CD4-positive, alpha-beta memory T cell (primary cell): Measurements from ENCODE around the gene CLCNKA. TPM values are rescaled to one million over a fixed set of nuclear protein-coding genes. Genes with fewer than 3 reads are reported as not detected.
"Not testable (repeated sequence)": the region's sequence is repeated elsewhere in the genome, so short reads cannot be mapped to it uniquely, and the experiment has no call there.

Source experiments
- CTCF ChIA-PET: fragments of 350-600 bp; sonication (Branson Sonifier 250); formaldehyde crosslinking; loops from one replicate; lab custom pipeline; 2021; ENCODE audit warnings: inconsistent platforms; ENCODE audit not compliant: partially characterized antibody; lab: Charles Lee
- POLR2A ChIA-PET: fragments of 350-600 bp; sonication (Branson Sonifier 250); formaldehyde crosslinking; loops from one replicate; lab custom pipeline; 2021; ENCODE audit not compliant: partially characterized antibody; lab: Charles Lee
- DNase-seq, 5 donors: peaks; one replicate each; pipeline versions ENCODE4 v3.0.0 to v3.0.0-alpha.2; 2020 to 2022; ENCODE audit warnings: mixed read lengths in 1 of 5
- H3K27ac ChIP-seq: one replicate; pipeline ENCODE4 v1.7.0; 2013; ENCODE audit warnings: low read depth, low read length
- H3K27me3 ChIP-seq: 2 replicates; pipeline ENCODE4 v1.7.0; 2013; ENCODE audit warnings: mild to moderate bottlenecking, low read length, moderate library complexity; ENCODE audit not compliant: insufficient read depth
- H3K36me3 ChIP-seq: 2 replicates; pipeline ENCODE4 v1.7.0; 2013; ENCODE audit warnings: mild to moderate bottlenecking, low read length, moderate library complexity; ENCODE audit not compliant: insufficient read depth
- H3K4me1 ChIP-seq: 2 replicates; pipeline ENCODE4 v1.7.0; 2013; ENCODE audit warnings: mild to moderate bottlenecking, low read length, moderate library complexity; ENCODE audit not compliant: insufficient read depth
- H3K4me3 ChIP-seq, 2 donors: one replicate each; pipeline ENCODE4 v1.7.0; 2013; ENCODE audit warnings: low read length in 2 of 2, mild to moderate bottlenecking in 1 of 2
- H3K9me3 ChIP-seq, 2 donors: one replicate each; pipeline ENCODE4 v1.7.0; 2013; ENCODE audit warnings: low read length in 2 of 2, control low read depth in 1 of 2; ENCODE audit not compliant: control insufficient read depth in 1 of 2
- H3K27ac Mint-ChIP-seq, 7 donors: one replicate each; pipeline ENCODE4 v1.8.0; 2020 to 2021; ENCODE audit warnings: mixed read lengths in 7 of 7, mild to moderate bottlenecking in 6 of 7, inconsistent platforms in 3 of 7, moderate library complexity in 3 of 7
- H3K27me3 Mint-ChIP-seq, 2 donors: one replicate each; pipeline ENCODE4 v1.8.0; 2020 to 2021; ENCODE audit warnings: mixed read lengths in 2 of 2
- H3K36me3 Mint-ChIP-seq, 2 donors: one replicate each; pipeline ENCODE4 v1.8.0; 2020 to 2021; ENCODE audit warnings: mixed read lengths in 2 of 2, inconsistent platforms in 1 of 2, mild to moderate bottlenecking in 1 of 2
- H3K4me1 Mint-ChIP-seq, 4 donors: one replicate each; pipeline ENCODE4 v1.8.0; 2020 to 2021; ENCODE audit warnings: mixed read lengths in 4 of 4, mild to moderate bottlenecking in 1 of 4
- H3K4me3 Mint-ChIP-seq, 8 donors: one replicate each; pipeline ENCODE4 v1.8.0; 2020 to 2021; ENCODE audit warnings: mixed read lengths in 8 of 8, mild to moderate bottlenecking in 7 of 8, moderate library complexity in 6 of 8, inconsistent platforms in 3 of 8
- H3K9me3 Mint-ChIP-seq, 8 donors: one replicate each; pipeline ENCODE4 v1.8.0; 2020 to 2021; ENCODE audit warnings: mixed read lengths in 8 of 8, mild to moderate bottlenecking in 5 of 8, inconsistent platforms in 3 of 8, moderate library complexity in 1 of 8
- intact Hi-C: fragments of 100-400 bp; cut with micrococcal nuclease; formaldehyde crosslinking; loops from one replicate; pipeline ENCODE4 v1.15.1; 2023
- polyA plus RNA-seq, 2 donors: library from polyadenylated mRNA; unstranded; fragments of 300-500 nt; fragmentation: Illumina TruSeq; gene quantifications; one replicate each; pipeline ENCODE4 v1.2.3, GENCODE V29; 2021
- total RNA-seq, 2 experiments: library from RNA; stranded (reverse); gene quantifications; one replicate each; pipeline ENCODE4 v1.2.3, GENCODE V29; 2021

CLCNKA gene
- total and polyA plus RNA-seq, 4 experiments from 2014 or later: not detected

GRCh38 chr1:16056521-16056912 lies 34.7 kb downstream of the CLCNKA start:
- H3K4me3 Mint-ChIP-seq, H3K27me3 ChIP-seq, H3K36me3 ChIP-seq, H3K27ac ChIP-seq, POLR2A ChIA-PET, H3K27me3 Mint-ChIP-seq, H3K27ac Mint-ChIP-seq, H3K4me3 ChIP-seq, H3K4me1 Mint-ChIP-seq, H3K9me3 Mint-ChIP-seq, H3K4me1 ChIP-seq, H3K9me3 ChIP-seq, DNase-seq, H3K36me3 Mint-ChIP-seq: not testable (repeated sequence)
- intact Hi-C loops: loop anchor here (1.0 to 5.0 kb wide), 3 partner anchors 47 to 459 kb away; no protein-coding TSS in a partner anchor
- CTCF ChIA-PET: interaction anchor here (0.6 to 2.7 kb wide), 12 partner anchors 19 to 389 kb away, joined by 3 to 16 read pairs (median 4); no protein-coding TSS in a partner anchor

- H3K4me1 ChIP-seq, POLR2A ChIA-PET, H3K27ac ChIP-seq, H3K4me1 Mint-ChIP-seq, H3K4me3 ChIP-seq, H3K27ac Mint-ChIP-seq, H3K27me3 ChIP-seq, H3K9me3 Mint-ChIP-seq, H3K27me3 Mint-ChIP-seq, H3K4me3 Mint-ChIP-seq, H3K36me3 ChIP-seq, H3K36me3 Mint-ChIP-seq, DNase-seq, H3K9me3 ChIP-seq: not testable (repeated sequence)
- CTCF ChIA-PET: interaction anchor here (0.9 to 2.4 kb wide), 2 partner anchors 242 to 267 kb away, joined by 3 to 16 read pairs; no protein-coding TSS in a partner anchor
- intact Hi-C loops: loop anchor here (5.0 kb wide), 1 partner anchor 460 kb away; no protein-coding TSS in a partner anchor
Measured at GRCh38 chr1:16057314-16057915, 35.6 kb downstream of the CLCNKA start.

- H3K27ac ChIP-seq, DNase-seq, CTCF ChIA-PET, POLR2A ChIA-PET, H3K4me1 Mint-ChIP-seq, H3K36me3 Mint-ChIP-seq, H3K4me1 ChIP-seq, H3K9me3 ChIP-seq, H3K27me3 Mint-ChIP-seq, H3K9me3 Mint-ChIP-seq, H3K27me3 ChIP-seq, H3K4me3 ChIP-seq, H3K4me3 Mint-ChIP-seq, H3K27ac Mint-ChIP-seq, H3K36me3 ChIP-seq: not testable (repeated sequence)
- intact Hi-C loops: loop anchor here (1.0 to 5.0 kb wide), 2 partner anchors 8 to 461 kb away; no protein-coding TSS in a partner anchor
Measured at GRCh38 chr1:16058394-16059120, 36.7 kb downstream of the CLCNKA start.

- Mint-ChIP-seq H3K27me3 (peaks cover 1 to 3% of the 10 kb centered on the region in 2 donors), H3K4me3 (no peak overlapping the region), H3K36me3 (no peaks in the 10 kb centered on the region), H3K27ac (no peak overlapping the region), H3K4me1 (peaks cover 8 to 23% (median 16%) of the 10 kb centered on the region in 4 donors), H3K9me3 (no peaks in the 10 kb centered on the region)
- Histone ChIP-seq H3K36me3 (no peaks in the 10 kb centered on the region), H3K27me3 (no peaks in the 10 kb centered on the region), H3K9me3 (no peaks in the 10 kb centered on the region), H3K4me3 (no peak overlapping the region), H3K27ac (no peak overlapping the region), H3K4me1 (peaks cover 12% of the 10 kb centered on the region)
- POLR2A ChIA-PET: no interaction called here
- intact Hi-C loops: no loop called here
- DNase-seq: no peak
- CTCF ChIA-PET: interaction anchor here (1.2 kb wide), 1 partner anchor 18 kb away, joined by 4 read pairs; no protein-coding TSS in a partner anchor
Measured at GRCh38 chr1:16061266-16061665, 39.4 kb downstream of the CLCNKA start.

GRCh38 chr1:16061989-16062686 lies 40.3 kb downstream of the CLCNKA start:
- H3K9me3 Mint-ChIP-seq, POLR2A ChIA-PET, CTCF ChIA-PET, H3K36me3 ChIP-seq, H3K27me3 Mint-ChIP-seq, intact Hi-C loops, H3K36me3 Mint-ChIP-seq, H3K27ac Mint-ChIP-seq, H3K4me3 Mint-ChIP-seq, H3K4me3 ChIP-seq, H3K27me3 ChIP-seq, DNase-seq, H3K9me3 ChIP-seq, H3K27ac ChIP-seq: not testable (repeated sequence)
- H3K4me1 ChIP-seq: peaks cover 12% of the 10 kb centered on the region
- peaks cover 8 to 22% (median 15%) of the 10 kb centered on the region in 4 donors for H3K4me1 Mint-ChIP-seq

- H3K4me3 Mint-ChIP-seq, H3K4me3 ChIP-seq, H3K36me3 ChIP-seq, H3K27ac ChIP-seq, POLR2A ChIA-PET, DNase-seq, H3K27me3 ChIP-seq, H3K27me3 Mint-ChIP-seq, H3K27ac Mint-ChIP-seq, CTCF ChIA-PET, intact Hi-C loops, H3K9me3 ChIP-seq, H3K9me3 Mint-ChIP-seq, H3K36me3 Mint-ChIP-seq: not testable (repeated sequence)
- H3K4me1 Mint-ChIP-seq: peaks cover 8 to 22% (median 15%) of the 10 kb centered on the region in 4 donors
- peaks cover 12% of the 10 kb centered on the region for H3K4me1 ChIP-seq
Measured at GRCh38 chr1:16062687-16063075, 40.8 kb downstream of the CLCNKA start.

- intact Hi-C loops: no loop called here
- peaks cover 8 to 22% (median 15%) of the 10 kb centered on the region in 4 donors for H3K4me1 Mint-ChIP-seq
- H3K4me3 ChIP-seq: no peak overlapping the region
- no peaks in the 10 kb centered on the region for H3K9me3 ChIP-seq
- H3K27ac ChIP-seq: no peak overlapping the region
- DNase-seq: no peak
- H3K27me3 ChIP-seq: no peaks in the 10 kb centered on the region
- peak overlapping the region in 1 of 7 donors; percentile 18 for H3K27ac Mint-ChIP-seq
- H3K4me3 Mint-ChIP-seq: peak overlapping the region in 1 of 8 donors; percentile 7
- CTCF ChIA-PET: no interaction called here
- peaks cover 0 to 2% (median 0%) of the 10 kb centered on the region in 8 donors for H3K9me3 Mint-ChIP-seq
- H3K36me3 ChIP-seq: no peaks in the 10 kb centered on the region
- H3K27me3 Mint-ChIP-seq: peaks cover 1 to 3% of the 10 kb centered on the region in 2 donors
- no peaks in the 10 kb centered on the region for H3K36me3 Mint-ChIP-seq
- POLR2A ChIA-PET: no interaction called here
- H3K4me1 ChIP-seq: peaks cover 12% of the 10 kb centered on the region
Measured at GRCh38 chr1:16063226-16063829, 41.5 kb downstream of the CLCNKA start.
